Measurements from ENCODE around the gene KLK11. TPM values are rescaled to one million over a fixed set of nuclear protein-coding genes. Genes with fewer than 3 reads are reported as not detected.

The KLK11 gene
- total RNA-seq, 1 donor from 2014 or later = not detected

DNA sequence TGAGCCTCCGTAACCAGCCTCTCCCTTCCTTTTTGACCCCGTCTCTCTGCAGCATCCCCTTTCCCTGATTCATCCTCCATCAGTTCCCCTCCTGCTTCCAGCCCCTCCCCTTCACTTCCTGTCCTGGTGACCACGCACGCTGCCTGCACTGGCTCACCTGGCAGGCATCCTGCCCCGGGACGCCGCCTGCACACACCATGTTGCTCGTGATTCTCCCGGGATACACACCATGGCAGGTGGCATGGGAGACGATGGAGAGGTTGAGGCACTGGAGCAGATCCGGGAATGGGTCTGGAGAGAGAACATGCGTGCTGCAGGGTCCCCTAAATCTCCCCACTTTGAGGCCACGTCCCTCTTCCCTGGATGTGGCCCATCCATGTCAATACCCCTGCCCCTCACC lies 4.2 kb upstream of the KLK11 start:
- Mint-ChIP-seq H3K9me3 (ENCODE audit: unreplicated experiment) (peaks cover 4% of the 10 kb centered on the region), H3K27ac (ENCODE audit: unreplicated experiment) (no peak overlapping the region), H3K4me3 (ENCODE audit: unreplicated experiment) (no peak overlapping the region), H3K4me1 (ENCODE audit: low read depth, unreplicated experiment) (peaks cover 4% of the 10 kb centered on the region), H3K36me3 (ENCODE audit: unreplicated experiment) (peaks cover 4% of the 10 kb centered on the region), H3K27me3 (ENCODE audit: unreplicated experiment) (peaks cover 9% of the 10 kb centered on the region)
- no peak for TF ChIP-seq CTCF (IDR thresholded peaks at IDR 0.05; ENCODE audit: partially characterized antibody, unreplicated experiment)
- DNase-seq = no peak

GRCh38 chr19:51029718-51030117 lies 3.3 kb upstream of the KLK11 start:
- peaks cover 4% of the 10 kb centered on the region for H3K9me3 Mint-ChIP-seq (ENCODE audit: unreplicated experiment)
- no peak overlapping the region for H3K27ac Mint-ChIP-seq (ENCODE audit: unreplicated experiment)
- H3K36me3 Mint-ChIP-seq (ENCODE audit: unreplicated experiment) = peaks cover 4% of the 10 kb centered on the region
- no peak for TF ChIP-seq CTCF (IDR thresholded peaks at IDR 0.05; ENCODE audit: partially characterized antibody, unreplicated experiment)
- peaks cover 9% of the 10 kb centered on the region for H3K27me3 Mint-ChIP-seq (ENCODE audit: unreplicated experiment)
- peaks cover 2% of the 10 kb centered on the region for H3K4me1 Mint-ChIP-seq (ENCODE audit: low read depth, unreplicated experiment)
- no peak overlapping the region for H3K4me3 Mint-ChIP-seq (ENCODE audit: unreplicated experiment)
- DNase-seq = no peak

DNA sequence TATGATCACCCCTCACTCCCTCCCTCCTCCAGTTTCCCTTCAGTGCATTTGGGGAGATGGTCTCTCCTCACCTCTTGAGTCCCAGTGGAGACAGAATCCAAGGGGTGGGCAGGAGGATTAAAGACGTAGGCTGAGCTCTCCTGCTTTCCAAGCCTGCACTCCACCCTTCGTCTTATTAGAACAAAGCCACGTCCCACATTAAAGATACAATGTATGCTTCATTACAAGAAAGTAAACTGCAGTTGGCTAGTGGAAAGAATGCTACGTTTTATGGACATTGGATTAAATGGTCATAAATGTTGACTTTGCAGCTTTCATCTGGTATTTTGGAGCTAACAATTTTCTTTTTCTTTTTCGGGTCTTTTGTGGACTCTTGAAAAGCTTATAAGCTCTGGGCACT lies 1.5 kb upstream of the KLK11 start:
- no peak for TF ChIP-seq CTCF (IDR thresholded peaks at IDR 0.05; ENCODE audit: partially characterized antibody, unreplicated experiment)
- Mint-ChIP-seq H3K36me3 (ENCODE audit: unreplicated experiment) (peaks cover 4% of the 10 kb centered on the region), H3K4me1 (ENCODE audit: low read depth, unreplicated experiment) (no peaks in the 10 kb centered on the region), H3K9me3 (ENCODE audit: unreplicated experiment) (peaks cover 4% of the 10 kb centered on the region), H3K27me3 (ENCODE audit: unreplicated experiment) (peaks cover 7% of the 10 kb centered on the region), H3K27ac (ENCODE audit: unreplicated experiment) (no peak overlapping the region), H3K4me3 (ENCODE audit: unreplicated experiment) (no peak overlapping the region)
- no peak for DNase-seq

DNA sequence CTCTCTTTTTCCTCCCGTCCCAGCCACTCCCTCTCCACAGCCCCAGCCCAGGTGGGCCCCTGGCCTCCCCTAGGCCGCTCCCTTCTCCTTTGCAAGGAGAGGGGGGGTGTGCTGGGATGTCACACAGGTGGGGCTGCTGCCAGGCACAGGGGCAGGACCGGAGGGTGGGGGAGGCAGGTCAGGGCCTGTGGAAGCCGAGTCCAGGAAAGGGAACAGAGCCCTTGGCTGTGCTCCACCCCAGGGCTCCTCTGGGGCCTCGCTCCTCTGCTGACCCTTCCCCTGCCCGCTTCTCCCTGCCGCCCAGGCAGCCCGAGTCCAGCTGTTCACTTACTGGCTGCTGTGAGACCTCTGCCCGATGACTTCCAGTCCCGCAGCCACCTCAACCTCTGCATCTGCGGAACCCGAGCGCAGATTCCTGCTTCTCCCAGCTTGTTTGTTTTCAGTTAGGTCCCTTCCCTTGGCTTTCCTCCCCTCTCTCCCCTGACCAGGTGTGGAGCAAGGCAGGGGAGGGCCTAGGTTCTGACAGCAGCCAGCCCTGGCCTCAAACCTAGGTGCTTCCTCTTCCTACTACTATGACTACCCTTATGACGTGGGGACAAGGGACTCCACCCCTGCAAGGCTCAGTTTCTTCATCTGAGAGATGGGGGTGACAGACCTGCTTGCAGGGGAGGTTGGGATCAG lies 850 bp upstream of the KLK11 start:
- no peak for DNase-seq
- Mint-ChIP-seq H3K4me1 (ENCODE audit: low read depth, unreplicated experiment) (no peaks in the 10 kb centered on the region), H3K4me3 (ENCODE audit: unreplicated experiment) (no peak overlapping the region), H3K36me3 (ENCODE audit: unreplicated experiment) (peaks cover 4% of the 10 kb centered on the region), H3K27me3 (ENCODE audit: unreplicated experiment) (peaks cover 7% of the 10 kb centered on the region), H3K9me3 (ENCODE audit: unreplicated experiment) (peaks cover 4% of the 10 kb centered on the region), H3K27ac (ENCODE audit: unreplicated experiment) (no peak overlapping the region)
- no peak for TF ChIP-seq CTCF (IDR thresholded peaks at IDR 0.05; ENCODE audit: partially characterized antibody, unreplicated experiment)

DNA sequence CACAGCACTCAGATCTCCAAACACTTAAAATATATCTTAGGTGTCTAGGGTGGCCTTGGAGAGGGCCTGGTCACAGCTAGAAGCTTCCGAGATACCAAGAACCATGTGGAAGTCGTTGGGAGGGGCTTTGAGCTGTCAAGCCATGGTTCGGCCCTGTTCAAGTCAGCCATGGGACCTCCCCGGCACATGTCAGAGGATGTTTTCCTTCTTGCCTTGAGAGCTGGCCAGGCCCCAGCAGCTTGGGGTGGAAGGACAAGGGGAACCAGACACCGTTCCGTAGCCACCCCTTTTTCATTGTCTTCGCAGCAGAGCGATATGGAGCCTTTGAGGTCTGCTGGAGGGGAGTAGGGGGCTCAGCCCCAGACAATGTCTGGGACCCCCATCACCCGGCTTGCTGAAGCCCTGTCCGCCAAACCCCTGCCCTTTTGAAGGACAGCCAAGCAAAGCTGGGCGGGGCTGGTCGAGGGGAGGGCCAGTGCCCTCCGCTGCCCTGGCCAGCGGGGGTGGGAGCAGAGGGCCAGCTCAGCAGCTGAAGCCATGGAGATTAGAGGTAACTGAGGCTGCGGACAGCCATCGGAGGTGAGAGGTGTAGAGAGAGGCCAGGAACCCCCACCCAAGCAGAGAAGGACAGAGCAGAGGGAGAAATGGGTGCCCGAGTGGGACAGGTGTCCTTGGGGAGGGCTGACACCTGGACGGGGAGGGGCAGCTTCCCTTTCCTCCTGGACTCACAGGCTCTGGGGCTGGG lies 435 bp downstream of the KLK11 start:
- Mint-ChIP-seq H3K4me1 (ENCODE audit: low read depth, unreplicated experiment) (no peaks in the 10 kb centered on the region), H3K27me3 (ENCODE audit: unreplicated experiment) (peaks cover 3% of the 10 kb centered on the region), H3K27ac (ENCODE audit: unreplicated experiment) (no peak overlapping the region), H3K4me3 (ENCODE audit: unreplicated experiment) (no peak overlapping the region), H3K36me3 (ENCODE audit: unreplicated experiment) (peaks cover 4% of the 10 kb centered on the region), H3K9me3 (ENCODE audit: unreplicated experiment) (no peaks in the 10 kb centered on the region)
- TF ChIP-seq CTCF (IDR thresholded peaks at IDR 0.05; ENCODE audit: partially characterized antibody, unreplicated experiment) = no peak
- DNase-seq = no peak
